Head of caudate nucleus (tissue), 42 donors: Measurements from ENCODE around the gene AKR1B1.

ENCODE experiments used
- DNase-seq, 42 donors: peaks; one replicate each; pipeline versions ENCODE4 v3.0.0 to v3.0.0-alpha.2; 2020 to 2021; ENCODE audit warnings: mixed read lengths in 7 of 42
- intact Hi-C: fragments of 100-400 bp; cut with DNase I; formaldehyde crosslinking; loops from one replicate; pipeline ENCODE4 v1.15.0; 2022

AKR1B1 gene

GRCh38 chr7:134448356-134449229 is 10.3 kb downstream of the AKR1B1 start:
- peak in 1 of 42 donors; percentile 18 for DNase-seq
- intact Hi-C loops: no loop called here

DNA sequence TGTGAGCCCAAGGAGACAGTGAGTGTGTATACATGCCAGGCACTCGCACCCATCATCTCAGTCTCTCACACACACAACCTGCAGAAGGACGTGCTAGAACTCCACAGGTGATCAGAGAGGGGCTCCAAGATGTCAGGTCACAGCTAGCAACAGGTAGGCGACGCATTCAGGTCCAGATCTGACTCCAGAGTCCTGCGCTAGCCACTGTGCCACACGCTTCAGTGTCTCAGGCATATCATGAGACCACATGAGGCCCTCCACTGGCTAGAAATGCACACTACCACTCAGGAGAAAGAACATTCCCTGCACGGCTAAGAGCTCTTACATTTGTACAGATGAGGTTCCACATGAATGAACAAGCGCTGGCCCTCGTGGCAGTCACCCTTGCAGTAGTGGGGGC is 11.5 kb downstream of the AKR1B1 start:
- intact Hi-C loops: no loop called here
- DNase-seq: no peak

DNA sequence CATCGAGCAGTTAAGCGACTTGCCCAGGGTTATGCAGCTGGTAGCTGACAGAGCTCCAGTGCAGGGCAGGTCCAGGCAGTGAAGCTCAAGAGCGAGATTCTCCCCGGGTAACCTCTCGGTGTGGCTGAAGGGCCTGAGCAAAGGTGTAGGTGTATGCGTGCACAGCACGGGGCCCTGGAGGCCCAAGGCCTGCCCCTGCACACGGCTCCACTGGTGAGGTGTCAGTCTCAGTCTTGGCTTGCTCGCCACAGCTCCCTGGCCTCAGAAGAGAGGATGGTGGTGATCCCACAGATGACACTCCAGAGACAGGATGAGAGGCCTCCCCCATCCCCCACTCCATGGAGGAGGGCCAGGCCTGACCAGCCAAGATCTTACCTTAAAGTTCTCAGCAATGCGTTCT is 12.0 kb downstream of the AKR1B1 start:
- intact Hi-C loops: no loop called here
- peak in 1 of 42 donors; percentile 25 for DNase-seq

DNA sequence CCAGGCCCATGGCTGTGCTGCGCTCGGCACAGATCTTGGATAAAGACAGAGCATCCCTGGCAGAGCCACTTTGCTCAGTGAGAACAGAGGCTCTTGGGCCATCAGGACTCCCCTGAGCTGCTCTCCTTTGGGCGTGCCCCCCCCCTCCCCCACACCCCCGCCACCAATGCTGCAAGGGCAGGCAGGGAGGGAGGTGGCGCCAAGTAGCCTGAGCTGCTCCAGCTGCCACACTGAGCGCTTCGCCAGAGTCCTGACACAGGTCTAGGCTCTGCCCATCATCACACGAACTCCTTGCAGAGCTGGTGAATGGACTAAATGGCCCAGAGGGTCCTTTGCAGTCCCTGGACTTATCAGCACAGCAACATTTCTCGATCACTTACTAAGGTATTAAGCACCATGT is 12.5 kb downstream of the AKR1B1 start:
- peak in 1 of 42 donors; percentile 25 for DNase-seq
- intact Hi-C loops: no loop called here

DNA sequence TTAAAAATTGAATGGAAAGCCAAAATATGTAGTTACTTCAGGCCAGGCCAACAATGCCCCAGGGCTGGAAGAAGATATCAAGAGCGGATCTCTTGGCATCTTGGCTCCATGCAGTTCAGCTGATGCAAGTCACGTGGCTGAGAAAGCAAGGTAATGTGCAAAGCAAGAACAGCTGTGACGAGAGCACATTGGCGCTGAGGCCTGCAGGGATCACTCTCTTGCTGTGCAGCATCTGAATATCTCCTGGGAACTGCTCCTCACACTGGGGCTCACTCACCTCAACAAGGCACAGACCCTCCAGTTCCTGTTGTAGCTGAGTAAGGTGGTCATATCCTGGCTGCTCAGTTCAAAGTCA is 14.0 kb downstream of the AKR1B1 start:
- DNase-seq: peak in 1 of 42 donors; percentile 39
- intact Hi-C loops: no loop called here

DNA sequence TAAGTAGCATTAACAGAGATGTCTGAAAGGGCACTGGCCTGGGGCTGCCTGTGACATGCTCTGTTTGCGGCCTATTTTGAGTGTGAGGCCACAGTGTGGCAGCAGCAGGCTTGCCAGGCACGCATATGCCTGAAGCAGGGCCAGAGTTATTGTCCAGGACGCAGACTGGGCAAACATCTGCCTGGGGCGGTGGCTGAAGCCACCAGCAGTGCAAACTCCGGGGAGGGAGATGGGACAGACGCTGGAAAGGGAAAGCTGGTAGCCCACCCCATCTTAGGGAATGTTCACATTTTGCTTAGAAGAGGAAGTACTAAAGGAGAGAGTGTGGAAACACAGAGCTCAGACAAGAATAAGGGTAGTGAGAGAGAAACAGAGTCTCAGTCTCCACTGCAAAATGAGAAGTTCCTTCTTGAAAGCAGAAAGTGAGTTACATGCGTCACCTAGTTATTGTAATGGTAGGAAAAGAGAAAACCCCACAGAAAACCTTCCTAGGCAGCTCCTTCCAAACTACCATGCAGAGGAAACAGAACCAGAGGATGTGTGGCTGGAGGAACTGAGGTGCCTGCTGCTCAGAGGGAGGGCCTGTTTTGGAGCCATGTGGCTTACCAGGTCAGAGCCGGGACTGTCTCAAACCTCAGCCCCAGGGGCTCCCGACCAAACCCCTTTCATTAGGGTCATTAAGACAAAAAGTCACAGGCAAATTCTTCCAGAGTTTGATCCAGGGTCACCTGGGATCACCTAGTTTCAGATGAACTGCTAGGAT is 14.5 kb downstream of the AKR1B1 start:
- intact Hi-C loops: no loop called here
- DNase-seq: peak; percentile 24 to 86 (median 65)

DNA sequence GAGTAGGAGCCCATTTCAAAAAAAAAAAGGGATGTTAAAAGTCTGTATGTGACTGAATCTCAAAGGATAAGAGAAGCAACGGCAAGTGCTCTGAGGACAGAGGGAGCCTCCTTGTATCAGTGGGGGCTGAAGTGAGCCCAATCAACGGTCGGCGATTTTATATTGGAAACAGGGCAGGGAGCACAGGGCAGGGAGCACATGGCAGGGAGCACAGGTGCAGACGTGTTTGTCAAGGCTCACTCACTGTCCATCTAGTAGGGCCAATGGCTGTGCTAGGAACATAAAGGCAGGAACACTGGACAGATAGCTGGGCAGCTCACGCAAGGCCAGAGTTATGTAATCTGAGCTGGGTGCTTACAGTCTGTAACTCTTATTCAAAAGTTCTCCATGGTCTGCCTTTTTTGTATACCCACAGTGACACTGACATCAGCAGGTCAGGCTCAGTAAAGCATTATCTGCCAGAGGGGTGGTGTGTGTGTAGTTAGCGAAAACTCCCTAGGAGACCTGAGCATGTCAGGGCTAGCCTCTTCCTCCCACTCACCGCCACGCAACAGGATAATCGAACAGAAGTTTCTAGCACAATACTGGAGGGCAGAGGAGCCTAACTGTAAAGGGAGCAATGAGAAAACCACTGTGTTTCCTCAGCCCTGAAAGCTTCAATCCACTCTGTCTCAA is 15.4 kb downstream of the AKR1B1 start:
- peak in 1 of 42 donors; percentile 32 for DNase-seq
- intact Hi-C loops: no loop called here

GRCh38 chr7:134442441-134443220 is 16.3 kb downstream of the AKR1B1 start:
- intact Hi-C loops: no loop called here

DNA sequence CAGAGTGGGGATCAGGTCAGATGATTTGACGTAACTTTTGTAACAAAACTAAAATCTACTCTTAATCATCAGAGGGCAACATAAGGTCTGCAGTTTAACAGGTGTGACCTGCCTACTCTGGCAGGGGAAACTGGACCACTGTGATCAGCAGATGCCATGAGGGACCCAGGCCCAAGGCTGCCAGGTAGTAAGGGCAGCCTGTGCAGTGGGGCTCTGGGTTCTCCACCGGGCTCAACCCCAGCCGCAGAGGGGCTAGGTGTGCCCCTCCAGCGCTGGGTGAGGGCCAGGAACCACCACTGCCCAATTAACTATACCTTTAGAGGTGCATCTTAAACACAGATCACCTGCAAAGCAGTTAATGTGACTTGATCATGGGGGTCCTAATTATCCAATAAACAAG is 17.6 kb downstream of the AKR1B1 start:
- intact Hi-C loops: no loop called here
- DNase-seq: peak in 1 of 42 donors; percentile 25

More at GRCh38 chr7:134442441-134443220, 16.3 kb downstream of the AKR1B1 start:
- peak in 1 of 42 donors; percentile 29 for DNase-seq

GRCh38 chr7:134440476-134440875 is 18.4 kb downstream of the AKR1B1 start:
- DNase-seq: peak in 2 of 42 donors; percentile 29 to 33
- intact Hi-C loops: no loop called here

DNA sequence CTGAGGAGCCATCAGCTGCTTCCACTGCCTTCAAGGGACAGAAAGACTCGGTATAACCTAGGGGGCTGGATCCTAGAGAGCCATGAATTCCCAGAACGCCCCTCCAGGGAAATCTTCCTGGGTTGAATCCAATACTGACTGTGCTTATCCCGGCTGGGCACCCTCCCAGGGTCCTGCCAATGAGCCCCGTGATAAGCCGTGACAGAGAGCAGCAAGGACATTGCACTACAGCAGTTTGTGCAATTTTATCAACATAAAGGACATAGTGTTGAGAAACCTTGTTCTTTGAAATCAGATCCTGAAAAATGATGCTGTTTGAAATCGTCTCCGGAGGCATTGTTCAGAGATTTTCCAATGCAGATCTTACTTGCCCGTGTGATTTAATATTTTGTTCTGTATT is 18.8 kb downstream of the AKR1B1 start:
- intact Hi-C loops: no loop called here
- peak in 1 of 42 donors; percentile 33 for DNase-seq

DNA sequence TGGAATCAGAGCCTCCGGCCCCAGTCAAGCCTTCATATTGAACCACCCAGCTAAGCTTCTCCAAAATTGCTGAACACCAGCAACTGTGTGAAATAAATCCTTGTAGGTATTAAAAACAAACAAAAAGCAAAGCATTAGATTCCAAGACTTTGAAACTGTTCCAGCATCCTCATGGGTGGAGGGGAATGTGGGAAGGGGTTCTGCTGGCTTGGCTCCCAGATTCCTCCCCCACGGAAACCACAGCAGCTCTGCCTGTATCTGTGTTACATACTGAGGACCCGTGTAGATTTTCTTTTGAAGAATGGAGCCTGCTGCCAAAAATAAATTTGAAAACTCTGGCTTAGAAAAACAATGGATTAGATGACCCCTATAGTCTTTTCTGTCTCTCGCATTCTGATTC is 20.0 kb downstream of the AKR1B1 start:
- intact Hi-C loops: no loop called here

DNA sequence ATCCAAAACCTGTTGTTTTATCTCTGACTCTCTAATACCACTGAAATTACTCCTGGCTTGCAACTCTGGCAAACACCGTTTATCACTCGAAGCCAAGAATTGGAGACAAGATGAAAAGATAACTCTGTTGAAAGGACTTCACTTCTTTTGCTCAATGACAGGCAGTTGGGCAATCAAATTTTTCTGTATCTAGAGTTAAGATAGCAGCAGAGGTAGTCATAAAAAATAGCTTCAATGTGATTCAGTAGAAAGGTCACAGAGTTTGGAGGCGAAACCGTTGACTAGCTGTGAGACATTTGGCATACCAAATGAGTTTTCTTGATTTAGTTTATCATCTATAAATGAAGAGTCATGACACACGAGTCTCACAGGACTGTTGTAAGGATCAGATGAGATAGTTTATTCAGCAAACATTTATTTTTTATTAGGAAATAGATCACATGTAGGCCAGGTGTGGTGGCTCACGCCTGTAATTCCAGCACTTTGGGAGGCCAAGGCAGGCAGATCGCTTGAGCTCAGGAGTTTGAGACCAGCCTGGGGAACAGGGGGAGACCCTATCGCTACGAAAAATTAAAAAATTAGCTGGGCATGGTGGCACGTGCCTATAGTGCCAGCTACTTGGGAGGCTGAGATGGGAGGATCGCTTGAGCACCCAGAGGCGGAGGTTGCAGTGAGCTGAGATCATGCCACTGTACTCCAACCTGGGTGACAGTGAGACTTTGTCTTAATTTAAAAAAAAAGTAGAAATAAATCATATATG is 23.6 kb downstream of the AKR1B1 start:
- DNase-seq: no peak
- intact Hi-C loops: no loop called here

More for the DNA sequence above, 20.0 kb downstream of the AKR1B1 start:
- no peak for DNase-seq

- no peak for DNase-seq
- intact Hi-C loops: loop anchor here (5.0 kb wide), 2 partner anchors 78 to 173 kb away; no protein-coding TSS in a partner anchor
Observed at GRCh38 chr7:134434701-134435100, 24.2 kb downstream of the AKR1B1 start.

- DNase-seq: no peak
- intact Hi-C loops: loop anchor here (5.0 kb wide), 2 partner anchors 79 to 174 kb away; no protein-coding TSS in a partner anchor
Observed at GRCh38 chr7:134433430-134433829, 25.5 kb downstream of the AKR1B1 start.

GRCh38 chr7:134432296-134433152 is 26.4 kb downstream of the AKR1B1 start:
- intact Hi-C loops: loop anchor here (5.0 kb wide), 2 partner anchors 80 to 175 kb away; no protein-coding TSS in a partner anchor
- DNase-seq: peak; percentile 65 to 93 (median 81)

DNA sequence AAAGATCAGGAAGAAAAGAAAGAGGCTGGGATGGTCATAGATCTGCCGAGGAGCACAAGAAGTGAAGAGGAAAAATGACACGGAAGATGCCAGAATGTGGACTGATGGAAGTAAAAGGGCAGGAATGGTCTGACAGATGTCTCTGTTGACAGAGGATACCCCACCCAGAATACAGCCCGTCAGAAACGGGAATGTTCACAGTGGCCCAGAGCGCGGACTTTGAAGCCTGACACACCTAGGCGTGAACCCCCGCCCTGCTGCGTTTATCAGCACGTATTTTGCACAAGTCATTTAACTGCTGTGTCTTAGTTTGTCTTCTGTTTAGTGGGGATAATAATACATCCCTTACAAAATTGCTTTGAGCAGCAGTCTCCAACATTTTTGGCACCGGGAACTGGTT is 27.1 kb downstream of the AKR1B1 start:
- intact Hi-C loops: loop anchor here (5.0 kb wide), 2 partner anchors 80 to 175 kb away; no protein-coding TSS in a partner anchor
- DNase-seq: no peak
